GM12874 (cell line): ENCODE measurements around the gene TUBB.

ENCODE experiments used
- TF ChIP-seq, protein P1 (sequence below): IDR thresholded peaks from 2 replicates; pipeline ENCODE4 v1.5.1; 2011; ENCODE audit warnings: low read depth, mild to moderate bottlenecking, control low read depth, low read length, moderate library complexity; ENCODE audit not compliant: insufficient read depth

TUBB gene

DNA sequence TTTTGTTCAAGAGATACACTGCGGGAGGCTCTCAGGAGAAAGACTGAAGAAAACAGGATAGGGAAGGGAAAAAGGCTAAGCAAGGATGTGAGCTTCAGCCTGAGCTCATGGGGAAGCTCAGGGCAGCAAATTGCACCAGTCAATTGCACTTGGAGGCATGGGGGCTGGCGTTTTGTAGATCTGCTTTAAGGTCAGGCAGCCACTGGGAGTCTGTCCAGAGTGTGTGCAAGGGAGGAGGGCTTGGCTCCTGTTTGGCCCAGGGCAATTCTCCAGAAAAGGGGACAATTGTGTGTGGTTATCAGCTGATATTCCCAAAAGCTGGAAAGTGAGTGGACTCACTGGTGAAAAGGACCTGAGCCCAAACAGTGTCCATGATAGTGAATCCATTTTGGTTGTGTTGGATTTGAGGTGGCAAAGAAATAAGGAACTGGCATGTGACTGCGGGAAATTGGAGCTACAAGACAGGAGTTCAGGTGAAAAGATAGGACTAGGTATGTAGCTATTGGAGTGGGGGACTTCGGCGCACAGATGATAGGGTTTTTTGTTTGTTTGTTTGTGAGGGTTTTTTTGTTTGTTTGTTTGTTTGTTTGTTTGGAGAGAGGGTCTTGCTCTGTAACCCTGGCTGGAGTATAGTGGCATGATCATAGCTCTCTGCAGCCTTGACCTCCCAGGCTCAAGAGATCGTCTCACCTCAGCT, 46.5 kb downstream of the TUBB start:
- TF ChIP-seq, protein P1, sequence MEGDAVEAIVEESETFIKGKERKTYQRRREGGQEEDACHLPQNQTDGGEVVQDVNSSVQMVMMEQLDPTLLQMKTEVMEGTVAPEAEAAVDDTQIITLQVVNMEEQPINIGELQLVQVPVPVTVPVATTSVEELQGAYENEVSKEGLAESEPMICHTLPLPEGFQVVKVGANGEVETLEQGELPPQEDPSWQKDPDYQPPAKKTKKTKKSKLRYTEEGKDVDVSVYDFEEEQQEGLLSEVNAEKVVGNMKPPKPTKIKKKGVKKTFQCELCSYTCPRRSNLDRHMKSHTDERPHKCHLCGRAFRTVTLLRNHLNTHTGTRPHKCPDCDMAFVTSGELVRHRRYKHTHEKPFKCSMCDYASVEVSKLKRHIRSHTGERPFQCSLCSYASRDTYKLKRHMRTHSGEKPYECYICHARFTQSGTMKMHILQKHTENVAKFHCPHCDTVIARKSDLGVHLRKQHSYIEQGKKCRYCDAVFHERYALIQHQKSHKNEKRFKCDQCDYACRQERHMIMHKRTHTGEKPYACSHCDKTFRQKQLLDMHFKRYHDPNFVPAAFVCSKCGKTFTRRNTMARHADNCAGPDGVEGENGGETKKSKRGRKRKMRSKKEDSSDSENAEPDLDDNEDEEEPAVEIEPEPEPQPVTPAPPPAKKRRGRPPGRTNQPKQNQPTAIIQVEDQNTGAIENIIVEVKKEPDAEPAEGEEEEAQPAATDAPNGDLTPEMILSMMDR, result no peak

DNA sequence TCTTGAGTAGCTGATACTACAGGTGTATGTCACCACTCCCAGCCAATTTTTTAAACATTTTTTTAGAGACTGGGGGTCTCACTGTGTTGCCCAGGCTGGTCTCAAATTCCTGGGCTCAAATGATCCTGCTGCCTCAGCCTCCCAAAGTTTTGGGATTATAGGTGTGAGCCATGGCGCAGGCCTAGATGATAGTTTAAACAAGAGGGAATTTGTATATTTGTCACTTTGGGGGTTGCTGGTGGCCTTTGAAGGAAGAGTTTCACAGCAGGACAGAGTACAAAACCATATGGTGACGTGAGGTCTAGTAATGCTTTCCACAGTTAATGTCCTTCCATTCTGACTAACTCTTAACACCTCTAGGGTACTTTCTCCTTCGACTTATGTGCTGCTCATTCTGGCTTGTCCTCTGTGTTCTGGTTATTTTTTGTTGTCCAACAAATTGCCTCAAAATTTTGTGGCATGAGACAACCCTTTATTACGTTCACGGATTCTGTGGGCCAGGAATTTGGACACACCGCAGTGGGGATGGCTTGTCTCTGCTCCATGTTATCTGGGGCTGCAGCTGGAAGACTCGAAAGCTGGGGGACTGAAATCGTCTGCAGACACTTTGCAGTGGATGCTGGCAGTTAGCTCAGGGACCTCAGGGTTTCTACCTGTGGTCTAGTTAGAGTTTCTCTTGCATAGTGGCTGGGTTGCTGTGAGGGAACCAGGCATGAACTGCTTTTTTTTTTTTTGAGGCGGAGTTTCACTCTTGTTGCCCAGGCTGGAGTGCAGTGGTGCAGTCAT, 47.2 kb downstream of the TUBB start:
- TF ChIP-seq, protein P1, result no peak

DNA sequence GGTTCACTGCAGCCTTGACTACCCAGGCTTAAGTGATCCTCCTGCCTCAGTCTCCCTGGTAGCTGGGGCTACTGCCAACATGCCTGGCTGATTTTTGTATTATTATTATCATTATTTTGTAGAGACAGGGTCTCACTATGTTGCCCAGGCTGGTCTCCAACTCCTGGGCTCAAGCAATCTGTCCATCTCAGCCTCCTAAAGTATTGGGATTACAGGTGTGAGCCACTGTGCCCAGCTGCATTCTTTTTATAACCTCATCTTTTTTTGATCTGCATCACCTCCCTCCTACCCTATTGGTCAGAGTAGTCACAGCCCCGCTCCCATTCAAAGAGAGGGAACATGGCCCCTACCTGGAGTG, 47.8 kb downstream of the TUBB start:
- TF ChIP-seq, protein P1, result no peak

DNA sequence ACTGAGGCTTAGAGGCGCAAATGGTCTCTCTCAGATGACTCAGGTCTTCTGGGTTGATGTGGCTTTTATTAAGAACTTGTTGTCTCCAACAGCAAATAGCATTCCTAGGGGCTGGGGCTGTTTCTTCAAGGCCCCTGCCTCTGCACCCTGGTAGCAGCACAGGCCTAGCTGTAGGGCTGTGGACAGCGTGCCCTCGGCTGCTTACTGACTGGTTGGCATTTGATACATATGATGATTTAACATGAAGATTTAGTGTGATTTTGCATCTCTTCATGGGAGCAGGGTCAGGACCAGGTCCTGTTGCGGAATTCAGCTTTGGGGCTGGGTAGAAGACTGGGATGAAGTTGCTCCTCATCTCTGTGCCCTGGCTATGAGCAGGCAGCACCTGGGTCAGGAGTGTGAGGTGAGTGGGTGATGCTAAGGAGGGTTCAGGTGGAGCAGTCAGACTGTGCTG, 48.5 kb downstream of the TUBB start:
- TF ChIP-seq, protein P1, result no peak

DNA sequence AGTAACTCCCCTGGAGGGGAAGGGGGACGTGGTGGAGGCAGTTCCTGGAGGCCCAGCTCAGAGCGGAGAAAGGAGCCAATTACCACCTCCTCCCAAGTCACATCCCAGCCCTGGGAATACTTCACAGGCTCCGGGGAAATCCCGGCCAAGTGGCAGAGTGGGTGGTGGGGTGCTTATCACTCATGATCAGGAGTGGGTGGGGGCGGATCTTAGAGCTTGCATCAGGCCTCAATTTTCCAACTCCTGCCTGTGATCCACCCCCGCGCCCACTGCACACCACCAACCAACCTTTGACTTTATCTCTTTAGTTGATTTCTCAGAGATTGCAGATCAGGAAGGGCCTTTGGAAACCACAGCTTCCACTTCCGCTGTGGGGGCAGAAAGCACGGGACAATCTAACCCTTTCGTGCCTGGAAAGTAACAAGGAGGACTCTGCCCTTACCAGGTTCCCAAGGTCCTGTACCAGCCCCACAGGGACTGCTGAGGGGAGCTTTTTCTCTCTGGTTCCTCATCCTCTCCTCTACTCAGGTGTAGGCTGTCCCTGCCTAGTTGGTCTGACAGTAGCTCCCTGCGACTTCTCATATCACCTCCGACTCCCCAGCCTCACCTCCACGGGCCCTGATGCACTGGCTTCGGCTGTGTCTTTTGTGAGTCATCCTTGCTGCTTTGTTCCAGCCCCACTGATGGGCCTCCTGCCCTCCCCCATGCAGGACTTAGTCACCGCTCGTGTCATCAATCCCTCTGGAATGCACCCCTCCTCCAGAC, 49.1 kb downstream of the TUBB start:
- TF ChIP-seq, protein P1, result no peak

DNA sequence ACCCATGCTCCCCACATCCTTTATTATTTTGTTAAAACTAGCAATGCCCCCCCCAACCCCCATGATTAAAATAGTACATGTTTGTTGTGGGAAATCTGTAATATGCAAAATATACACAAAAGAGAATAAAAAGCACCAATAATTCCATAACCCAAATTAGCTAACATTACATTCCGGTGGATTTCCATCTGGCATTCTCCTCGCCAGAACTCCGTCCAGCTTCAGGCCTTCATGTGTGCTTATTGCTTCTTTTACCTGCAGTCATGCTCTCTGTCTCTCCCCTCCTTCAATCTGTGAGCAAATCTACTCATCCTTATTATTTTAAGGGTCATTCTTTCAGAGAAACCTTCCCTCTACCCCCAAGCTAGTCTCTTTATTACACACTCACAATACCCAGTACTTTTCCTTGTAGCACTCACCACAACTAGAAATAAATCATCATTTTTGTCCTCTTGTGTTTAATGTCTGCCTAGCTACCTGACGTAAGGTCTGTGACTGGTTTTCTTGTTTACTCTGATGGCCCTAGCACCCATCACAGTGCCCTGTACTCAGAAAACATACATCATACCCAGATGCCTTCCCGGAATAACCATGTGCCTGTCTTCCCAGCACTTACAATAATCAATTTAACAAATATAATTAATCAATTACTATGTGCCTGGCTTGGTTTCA, 49.8 kb downstream of the TUBB start:
- TF ChIP-seq, protein P1, result no peak

DNA sequence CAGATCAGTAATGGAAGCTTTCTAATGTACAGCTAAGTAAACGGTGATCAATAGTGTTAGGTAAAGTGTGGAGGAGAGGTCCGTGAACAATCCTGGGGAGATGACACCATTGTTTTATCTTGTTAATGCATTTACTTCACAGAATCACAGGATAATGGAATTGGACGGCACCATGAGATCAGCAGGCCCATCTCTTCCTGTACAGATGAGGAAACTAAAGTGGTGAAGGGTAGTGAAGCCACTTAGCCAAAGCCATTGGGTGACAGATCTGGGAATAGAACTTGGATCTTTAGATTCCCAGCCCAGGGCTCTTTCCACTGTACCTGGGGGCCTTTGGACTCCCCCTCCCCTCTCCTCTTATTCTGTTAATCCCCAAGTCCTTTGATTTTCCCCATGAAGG, 50.4 kb downstream of the TUBB start:
- TF ChIP-seq, protein P1, result no peak
